HEK293 (cell line): Measurements from ENCODE around the gene PCCA.
"Not testable (repeated sequence)": the region's sequence is repeated elsewhere in the genome, so short reads cannot be mapped to it uniquely, and the experiment has no call there.

ENCODE experiments used
- CTCF ChIA-PET: fragments of 350-600 bp; formaldehyde crosslinking; extraction: SDS; loops from one replicate; lab custom pipeline; 2021; ENCODE audit warnings: antibody characterized with exemption; lab: Yijun Ruan, JAX
- POLR2A ChIA-PET: fragments of 300-600 bp; formaldehyde crosslinking; extraction: SDS; loops from one replicate; lab custom pipeline; 2020; ENCODE audit warnings: antibody characterized with exemption, inconsistent platforms; lab: Yijun Ruan, JAX
- H3K27ac ChIP-seq: fragments of 200-500 bp; sonication (Bioruptor generic); 2 replicates; pipeline ENCODE4 v1.5.1; 2014; ENCODE audit warnings: low read depth, low read length, control low read depth, inconsistent platforms; ENCODE audit errors: extremely low read depth
- H3K36me3 ChIP-seq, 2 experiments: fragments of 200-500 bp in 1 of 2; sonication (Bioruptor generic) in 1 of 2; 1 replicate in 1 of 2; 2 replicates in 1 of 2; pipeline ENCODE4 v1.5.1; 2014 to 2017; ENCODE audit warnings: inconsistent platforms in 2 of 2, low read length in 2 of 2; ENCODE audit not compliant: control insufficient read depth in 2 of 2, insufficient read depth in 1 of 2
- H3K4me1 ChIP-seq: fragments of 200-500 bp; sonication (Bioruptor generic); 2 replicates; pipeline ENCODE4 v1.5.1; 2014; ENCODE audit warnings: mild to moderate bottlenecking, low read length, inconsistent platforms; ENCODE audit not compliant: control insufficient read depth, insufficient read depth
- H3K4me3 ChIP-seq: 2 replicates; pipeline ENCODE4 v1.5.1; 2011; ENCODE audit warnings: low read depth, mild to moderate bottlenecking, control low read depth, low read length, moderate library complexity
- H3K9me3 ChIP-seq: fragments of 200-500 bp; sonication (Bioruptor generic); 2 replicates; pipeline ENCODE4 v1.5.1; 2014; ENCODE audit warnings: low read depth, low read length, inconsistent platforms; ENCODE audit not compliant: control insufficient read depth, insufficient read depth
- ZBTB1 ChIP-seq: fragments of 450-650 bp; formaldehyde crosslinking; IDR thresholded peaks from 2 replicates; pipeline ENCODE4 v1.5.1; 2016; ENCODE audit warnings: missing biosample characterization, missing genetic modification characterization
- ZBTB49 ChIP-seq: fragments of 450-650 bp; formaldehyde crosslinking; IDR thresholded peaks from 2 replicates; pipeline ENCODE4 v1.5.1; 2016; ENCODE audit warnings: missing biosample characterization, missing genetic modification characterization, low read depth
- ZNF10 ChIP-seq: fragments of 450-650 bp; formaldehyde crosslinking; IDR thresholded peaks from 2 replicates; pipeline ENCODE4 v1.5.1; 2017; ENCODE audit warnings: missing biosample characterization, missing genetic modification characterization
- ZNF302 ChIP-seq: fragments of 450-650 bp; formaldehyde crosslinking; IDR thresholded peaks from 2 replicates; pipeline ENCODE4 v1.5.1; 2016; ENCODE audit warnings: missing biosample characterization, missing genetic modification characterization, low read depth
- ZNF350 ChIP-seq: fragments of 450-650 bp; formaldehyde crosslinking; IDR thresholded peaks from 2 replicates; pipeline ENCODE4 v1.5.0; 2017; ENCODE audit warnings: missing biosample characterization, mild to moderate bottlenecking, missing genetic modification characterization
- ZNF530 ChIP-seq: fragments of 450-650 bp; formaldehyde crosslinking; IDR thresholded peaks from 2 replicates; pipeline ENCODE4 v1.5.1; 2016; ENCODE audit warnings: low read depth, missing biosample characterization, missing genetic modification characterization
- ZNF558 ChIP-seq: fragments of 450-650 bp; formaldehyde crosslinking; IDR thresholded peaks from 2 replicates; pipeline ENCODE4 v1.5.1; 2016; ENCODE audit warnings: missing biosample characterization, missing genetic modification characterization
- ZNF600 ChIP-seq: fragments of 450-650 bp; formaldehyde crosslinking; IDR thresholded peaks from 2 replicates; pipeline ENCODE4 v1.5.1; 2016; ENCODE audit warnings: missing biosample characterization, missing genetic modification characterization
- ZNF623 ChIP-seq: fragments of 450-650 bp; formaldehyde crosslinking; IDR thresholded peaks from 2 replicates; pipeline ENCODE4 v1.5.1; 2016; ENCODE audit warnings: missing biosample characterization, missing genetic modification characterization
- ZNF629 ChIP-seq: fragments of 450-650 bp; formaldehyde crosslinking; IDR thresholded peaks from 2 replicates; pipeline ENCODE4 v1.5.1; 2017; ENCODE audit warnings: missing biosample characterization, missing genetic modification characterization
- ZNF768 ChIP-seq: fragments of 450-650 bp; formaldehyde crosslinking; IDR thresholded peaks from 2 replicates; pipeline ENCODE4 v1.5.1; 2018; ENCODE audit warnings: missing biosample characterization, mild to moderate bottlenecking, missing genetic modification characterization
- TF ChIP-seq, protein P1 (sequence below): fragments of 450-650 bp; formaldehyde crosslinking; IDR thresholded peaks from 2 replicates; pipeline ENCODE4 v1.5.1; 2016; ENCODE audit warnings: missing biosample characterization, missing genetic modification characterization
- TF ChIP-seq, protein P2 (sequence below): fragments of 450-650 bp; formaldehyde crosslinking; IDR thresholded peaks from 2 replicates; pipeline ENCODE4 v1.5.1; 2016; ENCODE audit warnings: missing biosample characterization, missing genetic modification characterization
- TF ChIP-seq, protein P3 (sequence below): fragments of 450-650 bp; formaldehyde crosslinking; IDR thresholded peaks from 2 replicates; pipeline ENCODE4 v1.5.1; 2016; ENCODE audit warnings: missing biosample characterization, missing genetic modification characterization
- TF ChIP-seq, protein P4 (sequence below): fragments of 450-650 bp; formaldehyde crosslinking; IDR thresholded peaks from 2 replicates; pipeline ENCODE4 v1.5.1; 2017; ENCODE audit warnings: missing biosample characterization, mild to moderate bottlenecking, missing genetic modification characterization, moderate library complexity

The PCCA gene

DNA sequence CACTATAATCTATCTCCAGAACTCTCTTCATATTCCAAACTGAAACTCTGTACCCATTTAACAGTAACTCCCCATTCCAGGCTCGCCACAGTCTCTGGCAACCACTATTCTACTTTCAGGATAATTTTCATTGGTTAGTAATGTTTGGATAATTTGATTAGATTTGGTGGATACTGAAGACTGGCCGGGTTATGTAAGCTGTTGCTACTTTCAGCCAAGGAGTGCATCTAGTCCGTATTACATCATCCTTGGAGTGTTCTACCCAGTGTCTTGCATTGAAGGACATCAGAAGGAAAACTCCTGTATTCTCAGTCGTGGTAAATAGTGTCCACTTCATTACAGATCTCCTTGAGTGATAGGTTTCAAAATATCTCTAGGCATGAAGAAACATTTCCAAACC lies 60.5 kb downstream of the PCCA start:
- H3K9me3 ChIP-seq = no peaks in the 10 kb centered on the region
- TF ChIP-seq, protein P1, sequence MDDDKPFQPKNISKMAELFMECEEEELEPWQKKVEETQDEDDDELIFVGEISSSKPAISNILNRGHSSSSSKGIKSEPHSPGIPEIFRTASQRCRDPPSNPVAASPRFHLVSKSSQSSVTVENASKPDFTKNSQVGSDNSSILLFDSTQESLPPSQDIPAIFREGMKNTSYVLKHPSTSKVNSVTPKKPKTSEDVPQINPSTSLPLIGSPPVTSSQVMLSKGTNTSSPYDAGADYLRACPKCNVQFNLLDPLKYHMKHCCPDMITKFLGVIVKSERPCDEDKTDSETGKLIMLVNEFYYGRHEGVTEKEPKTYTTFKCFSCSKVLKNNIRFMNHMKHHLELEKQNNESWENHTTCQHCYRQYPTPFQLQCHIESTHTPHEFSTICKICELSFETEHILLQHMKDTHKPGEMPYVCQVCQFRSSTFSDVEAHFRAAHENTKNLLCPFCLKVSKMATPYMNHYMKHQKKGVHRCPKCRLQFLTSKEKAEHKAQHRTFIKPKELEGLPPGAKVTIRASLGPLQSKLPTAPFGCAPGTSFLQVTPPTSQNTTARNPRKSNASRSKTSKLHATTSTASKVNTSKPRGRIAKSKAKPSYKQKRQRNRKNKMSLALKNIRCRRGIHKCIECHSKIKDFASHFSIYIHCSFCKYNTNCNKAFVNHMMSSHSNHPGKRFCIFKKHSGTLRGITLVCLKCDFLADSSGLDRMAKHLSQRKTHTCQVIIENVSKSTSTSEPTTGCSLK (tag by site-specific recombination) = no peak
- TF ChIP-seq ZNF530 (tag by site-specific recombination) (no peak), ZNF600 (tag by site-specific recombination) (no peak), ZNF623 (tag by site-specific recombination) (no peak), ZBTB49 (no peak), ZNF558 (tag by site-specific recombination) (no peak), ZBTB1 (tag by site-specific recombination) (no peak), ZNF302 (tag by site-specific recombination) (no peak), ZNF10 (tag by site-specific recombination) (no peak), ZNF350 (tag by site-specific recombination) (no peak), ZNF629 (tag by site-specific recombination) (no peak), ZNF768 (tag by site-specific recombination) (no peak)
- TF ChIP-seq, protein P2, sequence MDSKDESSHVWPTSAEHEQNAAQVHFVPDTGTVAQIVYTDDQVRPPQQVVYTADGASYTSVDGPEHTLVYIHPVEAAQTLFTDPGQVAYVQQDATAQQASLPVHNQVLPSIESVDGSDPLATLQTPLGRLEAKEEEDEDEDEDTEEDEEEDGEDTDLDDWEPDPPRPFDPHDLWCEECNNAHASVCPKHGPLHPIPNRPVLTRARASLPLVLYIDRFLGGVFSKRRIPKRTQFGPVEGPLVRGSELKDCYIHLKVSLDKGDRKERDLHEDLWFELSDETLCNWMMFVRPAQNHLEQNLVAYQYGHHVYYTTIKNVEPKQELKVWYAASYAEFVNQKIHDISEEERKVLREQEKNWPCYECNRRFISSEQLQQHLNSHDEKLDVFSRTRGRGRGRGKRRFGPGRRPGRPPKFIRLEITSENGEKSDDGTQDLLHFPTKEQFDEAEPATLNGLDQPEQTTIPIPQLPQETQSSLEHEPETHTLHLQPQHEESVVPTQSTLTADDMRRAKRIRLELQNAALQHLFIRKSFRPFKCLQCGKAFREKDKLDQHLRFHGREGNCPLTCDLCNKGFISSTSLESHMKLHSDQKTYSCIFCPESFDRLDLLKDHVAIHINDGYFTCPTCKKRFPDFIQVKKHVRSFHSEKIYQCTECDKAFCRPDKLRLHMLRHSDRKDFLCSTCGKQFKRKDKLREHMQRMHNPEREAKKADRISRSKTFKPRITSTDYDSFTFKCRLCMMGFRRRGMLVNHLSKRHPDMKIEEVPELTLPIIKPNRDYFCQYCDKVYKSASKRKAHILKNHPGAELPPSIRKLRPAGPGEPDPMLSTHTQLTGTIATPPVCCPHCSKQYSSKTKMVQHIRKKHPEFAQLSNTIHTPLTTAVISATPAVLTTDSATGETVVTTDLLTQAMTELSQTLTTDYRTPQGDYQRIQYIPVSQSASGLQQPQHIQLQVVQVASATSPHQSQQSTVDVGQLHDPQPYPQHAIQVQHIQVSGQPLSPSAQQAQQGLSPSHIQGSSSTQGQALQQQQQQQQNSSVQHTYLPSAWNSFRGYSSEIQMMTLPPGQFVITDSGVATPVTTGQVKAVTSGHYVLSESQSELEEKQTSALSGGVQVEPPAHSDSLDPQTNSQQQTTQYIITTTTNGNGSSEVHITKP (tag by site-specific recombination) = no peak
- TF ChIP-seq, protein P3, sequence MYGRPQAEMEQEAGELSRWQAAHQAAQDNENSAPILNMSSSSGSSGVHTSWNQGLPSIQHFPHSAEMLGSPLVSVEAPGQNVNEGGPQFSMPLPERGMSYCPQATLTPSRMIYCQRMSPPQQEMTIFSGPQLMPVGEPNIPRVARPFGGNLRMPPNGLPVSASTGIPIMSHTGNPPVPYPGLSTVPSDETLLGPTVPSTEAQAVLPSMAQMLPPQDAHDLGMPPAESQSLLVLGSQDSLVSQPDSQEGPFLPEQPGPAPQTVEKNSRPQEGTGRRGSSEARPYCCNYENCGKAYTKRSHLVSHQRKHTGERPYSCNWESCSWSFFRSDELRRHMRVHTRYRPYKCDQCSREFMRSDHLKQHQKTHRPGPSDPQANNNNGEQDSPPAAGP = no peak
- TF ChIP-seq, protein P4, sequence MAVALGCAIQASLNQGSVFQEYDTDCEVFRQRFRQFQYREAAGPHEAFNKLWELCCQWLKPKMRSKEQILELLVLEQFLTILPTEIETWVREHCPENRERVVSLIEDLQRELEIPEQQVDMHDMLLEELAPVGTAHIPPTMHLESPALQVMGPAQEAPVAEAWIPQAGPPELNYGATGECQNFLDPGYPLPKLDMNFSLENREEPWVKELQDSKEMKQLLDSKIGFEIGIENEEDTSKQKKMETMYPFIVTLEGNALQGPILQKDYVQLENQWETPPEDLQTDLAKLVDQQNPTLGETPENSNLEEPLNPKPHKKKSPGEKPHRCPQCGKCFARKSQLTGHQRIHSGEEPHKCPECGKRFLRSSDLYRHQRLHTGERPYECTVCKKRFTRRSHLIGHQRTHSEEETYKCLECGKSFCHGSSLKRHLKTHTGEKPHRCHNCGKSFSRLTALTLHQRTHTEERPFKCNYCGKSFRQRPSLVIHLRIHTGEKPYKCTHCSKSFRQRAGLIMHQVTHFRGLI (tag by site-specific recombination) = no peak
- H3K4me1 ChIP-seq = no peaks in the 10 kb centered on the region
- no peak overlapping the region for H3K4me3 ChIP-seq
- POLR2A ChIA-PET = no interaction called here
- H3K36me3 ChIP-seq = no peaks in the 10 kb centered on the region
- H3K27ac ChIP-seq = no peak overlapping the region
- CTCF ChIA-PET = interaction anchor here (0.6 kb wide), 1 partner anchor 241 kb away, joined by 5 read pairs; no protein-coding TSS in a partner anchor

- POLR2A ChIA-PET, H3K36me3 ChIP-seq, CTCF ChIA-PET: not testable (repeated sequence)
Measured at GRCh38 chr13:100150711-100151110, 61.8 kb downstream of the PCCA start.

More at GRCh38 chr13:100150711-100151110, 61.8 kb downstream of the PCCA start:
- not testable (repeated sequence) for H3K27ac ChIP-seq, H3K4me3 ChIP-seq, H3K4me1 ChIP-seq, H3K9me3 ChIP-seq
